Activated naive CD4-positive, alpha-beta T cell treated with anti-CD3 and anti-CD28 coated beads, Interleukin-2, amount 50 U/mL, for 72 hours (primary cell): ENCODE results near the gene CDKN2D. TPM values are rescaled to one million over a fixed set of nuclear protein-coding genes. Genes with fewer than 3 reads are reported as not detected.

ENCODE experiments used
- ATAC-seq, 2 donors: fragments of 150-1000 bp; cut with Tn5 transposase; 2 replicates each; pipeline ENCODE4 v1.10.0; 2021; ENCODE audit warnings: mild to moderate bottlenecking in 2 of 2, moderate library complexity in 2 of 2
- DNase-seq, 2 donors: peaks; one replicate each; pipeline ENCODE4 v3.0.0; 2021 to 2022; ENCODE audit warnings: low spot score in 2 of 2
- H3K27ac Mint-ChIP-seq, 2 donors: one replicate each; pipeline ENCODE4 v1.8.0; 2022; ENCODE audit warnings: mild to moderate bottlenecking in 2 of 2, mixed read lengths in 2 of 2
- H3K36me3 Mint-ChIP-seq, 2 donors: one replicate each; pipeline ENCODE4 v1.8.0; 2022; ENCODE audit warnings: mixed read lengths in 2 of 2
- H3K9me3 Mint-ChIP-seq, 2 donors: one replicate each; pipeline ENCODE4 v1.8.0; 2022; ENCODE audit warnings: mixed read lengths in 2 of 2
- total RNA-seq, 2 donors: library from RNA; stranded (reverse); gene quantifications; one replicate each; pipeline ENCODE4 v1.2.3, GENCODE V29; 2022

CDKN2D gene
- total RNA-seq = 100 to 1,000 TPM in 1 of 2 donors, 10 to 100 TPM in 1; 43.4 to 248 TPM

GRCh38 chr19:10568826-10569651 is at the start of gene CDKN2D:
Gene CDKN2D, minus strand, starts transcription at chr19:10568979. Its CDS starts 326 bp downstream, at chr19:10568653.
- Mint-ChIP-seq H3K9me3 (no peaks in the 10 kb centered on the region), H3K36me3 (peaks cover 35 to 36% of the 10 kb centered on the region in 2 donors), H3K27ac (peak within 1 kb of the TSS; percentile 95 to 99)
- peak; percentile 79 to 83 for ATAC-seq
- DNase-seq = peak; percentile 100

- no peaks in the 10 kb centered on the region for H3K9me3 Mint-ChIP-seq
- H3K36me3 Mint-ChIP-seq = peaks cover 0 to 5% of the 10 kb centered on the region in 2 donors
- peak overlapping the region; percentile 25 to 65 for H3K27ac Mint-ChIP-seq
- ATAC-seq = no peak
- no peak for DNase-seq
Observed at GRCh38 chr19:10617409-10618121, 48.8 kb upstream of the CDKN2D start.

- DNase-seq (no peak), ATAC-seq (no peak)
- H3K27ac Mint-ChIP-seq = peak overlapping the region; percentile 67 to 95
- no peaks in the 10 kb centered on the region for H3K9me3 Mint-ChIP-seq
- peaks cover 0 to 5% of the 10 kb centered on the region in 2 donors for H3K36me3 Mint-ChIP-seq
Observed at GRCh38 chr19:10615429-10616023, 46.7 kb upstream of the CDKN2D start.

- Mint-ChIP-seq H3K27ac (peak overlapping the region in 1 of 2 donors; percentile 38), H3K9me3 (no peaks in the 10 kb centered on the region), H3K36me3 (peaks cover 0 to 5% of the 10 kb centered on the region in 2 donors)
- DNase-seq (no peak), ATAC-seq (no peak)
Observed at GRCh38 chr19:10612499-10613119, 43.8 kb upstream of the CDKN2D start.

GRCh38 chr19:10611907-10612306 is 43.1 kb upstream of the CDKN2D start:
- peak overlapping the region in 1 of 2 donors; percentile 14 for H3K27ac Mint-ChIP-seq
- peaks cover 0 to 5% of the 10 kb centered on the region in 2 donors for H3K36me3 Mint-ChIP-seq
- DNase-seq (no peak), ATAC-seq (no peak)
- no peaks in the 10 kb centered on the region for H3K9me3 Mint-ChIP-seq

GRCh38 chr19:10604460-10604980 is 35.7 kb upstream of the CDKN2D start:
- peak in 1 of 2 donors; percentile 24 for DNase-seq

GRCh38 chr19:10603873-10604459 is 35.2 kb upstream of the CDKN2D start:
- DNase-seq = peak in 1 of 2 donors; percentile 17
- no peaks in the 10 kb centered on the region for H3K9me3 Mint-ChIP-seq
- ATAC-seq = peak; percentile 3 to 40

More at GRCh38 chr19:10604460-10604980, 35.7 kb upstream of the CDKN2D start:
- Mint-ChIP-seq H3K27ac (peak overlapping the region; percentile 99 to 100), H3K9me3 (no peaks in the 10 kb centered on the region), H3K36me3 (peaks cover 21% of the 10 kb centered on the region in 2 donors)
- ATAC-seq = no peak

GRCh38 chr19:10603084-10603872 is 34.5 kb upstream of the CDKN2D start:
- DNase-seq (peak; percentile 71 to 81), ATAC-seq (peak; percentile 69 to 71)
- peaks cover 21% of the 10 kb centered on the region in 2 donors for H3K36me3 Mint-ChIP-seq
- H3K27ac Mint-ChIP-seq = peak overlapping the region; percentile 99 to 100
- no peaks in the 10 kb centered on the region for H3K9me3 Mint-ChIP-seq

More at GRCh38 chr19:10603873-10604459, 35.2 kb upstream of the CDKN2D start:
- Mint-ChIP-seq H3K27ac (peak overlapping the region; percentile 99 to 100), H3K36me3 (peaks cover 21% of the 10 kb centered on the region in 2 donors)

GRCh38 chr19:10602330-10603083 is 33.7 kb upstream of the CDKN2D start:
- H3K9me3 Mint-ChIP-seq = no peaks in the 10 kb centered on the region
- peaks cover 21% of the 10 kb centered on the region in 2 donors for H3K36me3 Mint-ChIP-seq
- DNase-seq (peak; percentile 82 to 89), ATAC-seq (peak; percentile 80 to 89)
- H3K27ac Mint-ChIP-seq = peak overlapping the region; percentile 99 to 100

- Mint-ChIP-seq H3K36me3 (peaks cover 21% of the 10 kb centered on the region in 2 donors), H3K9me3 (no peaks in the 10 kb centered on the region), H3K27ac (peak overlapping the region; percentile 81 to 99)
- no peak for DNase-seq
- no peak for ATAC-seq
Observed at GRCh38 chr19:10601999-10602329, 33.2 kb upstream of the CDKN2D start.

- H3K27ac Mint-ChIP-seq = no peak overlapping the region
- no peaks in the 10 kb centered on the region for H3K9me3 Mint-ChIP-seq
- H3K36me3 Mint-ChIP-seq = peaks cover 21% of the 10 kb centered on the region in 2 donors
- no peak for DNase-seq
- ATAC-seq = no peak
Observed at GRCh38 chr19:10600149-10600548, 31.4 kb upstream of the CDKN2D start.

GRCh38 chr19:10593820-10594637 is 25.2 kb upstream of the CDKN2D start:
- ATAC-seq (no peak), DNase-seq (no peak)
- no peaks in the 10 kb centered on the region for H3K9me3 Mint-ChIP-seq
- H3K36me3 Mint-ChIP-seq = no peaks in the 10 kb centered on the region
- H3K27ac Mint-ChIP-seq = peak overlapping the region in 1 of 2 donors; percentile 40

GRCh38 chr19:10593148-10593547 is 24.4 kb upstream of the CDKN2D start:
- Mint-ChIP-seq H3K27ac (no peak overlapping the region), H3K36me3 (no peaks in the 10 kb centered on the region), H3K9me3 (no peaks in the 10 kb centered on the region)
- ATAC-seq (no peak), DNase-seq (no peak)

- ATAC-seq (no peak), DNase-seq (no peak)
- no peak overlapping the region for H3K27ac Mint-ChIP-seq
- H3K36me3 Mint-ChIP-seq = peaks cover 0 to 7% of the 10 kb centered on the region in 2 donors
- H3K9me3 Mint-ChIP-seq = peaks cover 7% of the 10 kb centered on the region in 2 donors
Observed at GRCh38 chr19:10587839-10588150, 19.0 kb upstream of the CDKN2D start.
